ENCODE measurements around the gene RAD9A. TPM values are rescaled to one million over a fixed set of nuclear protein-coding genes. Genes with fewer than 3 reads are reported as not detected.

The RAD9A gene
- total and polyA plus RNA-seq, 9 of the 15 experiments (the other 6 are each of a cell fraction or from before 2014, with no cell fraction given), result 1.4 to 41.2 (median 16.1) TPM

- TF ChIP-seq ZNF445 (CRISPR knock-in tag; IDR thresholded peaks at IDR 0.05; ENCODE audit: low read depth) (no peak), ZNF224 (CRISPR knock-in tag; IDR thresholded peaks at IDR 0.05) (no peak), NCOA1 (IDR thresholded peaks at IDR 0.05; ENCODE audit: low read depth) (no peak), TCF7 (IDR thresholded peaks at IDR 0.05; ENCODE audit: borderline replicate concordance) (no peak), SRF (CRISPR knock-in tag; IDR thresholded peaks at IDR 0.05) (0 out of 4 replicates have a peak, but pooled peaks of 1 of the 2 experiments have one; percentile 19), GATAD2B (IDR thresholded peaks at IDR 0.05; ENCODE audit: borderline replicate concordance) (no peak), BCOR (IDR thresholded peaks at IDR 0.05) (peak; percentile 19; the same call in 1 of the 2 replicates), NR0B1 (IDR thresholded peaks at IDR 0.05; ENCODE audit: partially characterized antibody) (no peak), MTA1 (IDR thresholded peaks at IDR 0.05; ENCODE audit: borderline replicate concordance) (peak; percentile 76; the same call in 1 of the 2 replicates), CHCHD3 (CRISPR knock-in tag; IDR thresholded peaks at IDR 0.05) (no peak), CBX1 (IDR thresholded peaks at IDR 0.05; ENCODE audit: low read depth) (no peak), ZBTB9 (CRISPR knock-in tag; IDR thresholded peaks at IDR 0.05) (no peak), FOS (IDR thresholded peaks at IDR 0.05; ENCODE audit: extremely low read depth, insufficient read length) (no peak), MXD1 (CRISPR knock-in tag; IDR thresholded peaks at IDR 0.05; ENCODE audit: borderline replicate concordance, poor library complexity, severe bottlenecking) (no peak), POLR2G (IDR thresholded peaks at IDR 0.05; ENCODE audit: low read depth, low read length) (no peak), YY1 (IDR thresholded peaks at IDR 0.05; ENCODE audit: borderline replicate concordance in 1 of 3, control insufficient read depth in 1 of 3, extremely low read depth in 1 of 3, insufficient read depth in 3 of 3, insufficient read length in 1 of 3, insufficient replicate concordance in 2 of 3, low read depth in 1 of 3, low read length in 2 of 3) (peak in 2 of 3 experiments; percentile 58 to 69), DACH1 (IDR thresholded peaks at IDR 0.05; ENCODE audit: partially characterized antibody) (peak; percentile 37), EZH2 (IDR thresholded peaks at IDR 0.05; ENCODE audit: borderline replicate concordance, low read depth, low read length) (no peak), MYNN (IDR thresholded peaks at IDR 0.05) (no peak), MYNN (CRISPR knock-in tag; IDR thresholded peaks at IDR 0.05) (no peak), HES1 (IDR thresholded peaks at IDR 0.05; ENCODE audit: low read depth) (no peak), JUNB (CRISPR knock-in tag; conservative IDR thresholded peaks at IDR 0.05) (no peak), SOX6 (IDR thresholded peaks at IDR 0.05) (no peak), ZNF717 (CRISPR knock-in tag; IDR thresholded peaks at IDR 0.05) (no peak), HDGF (IDR thresholded peaks at IDR 0.05) (no peak; the same call in 1 of the 2 replicates), IRF2 (CRISPR knock-in tag; IDR thresholded peaks at IDR 0.05) (no peak), HIVEP1 (CRISPR knock-in tag; IDR thresholded peaks at IDR 0.05) (no peak), ZC3H11A (IDR thresholded peaks at IDR 0.05; ENCODE audit: low read depth, low read length) (no peak)
These were observed 34.8 kb upstream of the RAD9A start (continued) for GRCh38 chr11:67356864-67357561.
